Activated effector memory CD4-positive, alpha-beta T cell treated with Interleukin-2 at 50 U/mL for 16 hours (primary cell): ENCODE measurements around the gene TESK2.
"Not testable (repeated sequence)": the region's sequence is repeated elsewhere in the genome, so short reads cannot be mapped to it uniquely, and the experiment has no call there.

ENCODE experiments used
- DNase-seq: peaks from one replicate; pipeline ENCODE4 v3.0.0-alpha.2; 2020

TESK2 gene

GRCh38 chr1:45510036-45510971 lies 19.3 kb upstream of the TESK2 start:
- DNase-seq, result no peak

GRCh38 chr1:45508295-45509151 lies 17.6 kb upstream of the TESK2 start:
- DNase-seq, result no peak

- no peak for DNase-seq
Observed at GRCh38 chr1:45507893-45508292, 16.9 kb upstream of the TESK2 start.

- no peak for DNase-seq
Observed at GRCh38 chr1:45507195-45507594, 16.2 kb upstream of the TESK2 start.

- no peak for DNase-seq
Observed at GRCh38 chr1:45503462-45504360, 12.7 kb upstream of the TESK2 start.

GRCh38 chr1:45501505-45501859 lies 10.5 kb upstream of the TESK2 start:
- no peak for DNase-seq

- DNase-seq, result no peak
Observed at GRCh38 chr1:45499415-45499769, 8.4 kb upstream of the TESK2 start.

GRCh38 chr1:45498279-45498678 lies 7.3 kb upstream of the TESK2 start:
- DNase-seq, result no peak

- peak; percentile 8 for DNase-seq
Observed at GRCh38 chr1:45493116-45493697, 2.2 kb upstream of the TESK2 start.

- no peak for DNase-seq
Observed at GRCh38 chr1:45492691-45493090, 1.7 kb upstream of the TESK2 start.

- no peak for DNase-seq
Observed at GRCh38 chr1:45491487-45492260, 711 bp upstream of the TESK2 start.

GRCh38 chr1:45490121-45490625 lies 790 bp downstream of the TESK2 start:
- no peak for DNase-seq

GRCh38 chr1:45489379-45489778 lies 1.6 kb downstream of the TESK2 start:
- not testable (repeated sequence) for DNase-seq

- no peak for DNase-seq
Observed at GRCh38 chr1:45488666-45489377, 2.1 kb downstream of the TESK2 start.

- no peak for DNase-seq
Observed at GRCh38 chr1:45485949-45486348, 5.0 kb downstream of the TESK2 start.

- no peak for DNase-seq
Observed at GRCh38 chr1:45479039-45479748, 11.8 kb downstream of the TESK2 start.

- DNase-seq, result no peak
Observed at GRCh38 chr1:45478121-45478814, 12.7 kb downstream of the TESK2 start.

GRCh38 chr1:45477646-45478045 lies 13.3 kb downstream of the TESK2 start:
- DNase-seq, result no peak

- not testable (repeated sequence) for DNase-seq
Observed at GRCh38 chr1:45474194-45474593, 16.8 kb downstream of the TESK2 start.
